MCF 10A (cell line): ENCODE measurements around the gene DSTN. TPM values are rescaled to one million over a fixed set of nuclear protein-coding genes. Genes with fewer than 3 reads are reported as not detected.

Source experiments
- Bru-seq: library from RNA; stranded (reverse); fragments of 400-500 nt; gene quantifications from one replicate; lab custom pipeline; 2021; lab: Mats Ljungman, UMichigan
- BruChase-seq, 2 experiments: library from RNA; stranded (reverse); fragments of 400-500 nt; gene quantifications; one replicate each; lab custom pipeline; 2021; lab: Mats Ljungman, UMichigan
- BruUV-seq: library from RNA; stranded (reverse); fragments of 400-500 nt; replicated peaks from 2 replicates; lab custom pipeline; 2021; lab: Mats Ljungman, UMichigan
- CTCF ChIA-PET: fragments of 300-600 bp; sonication (Branson Sonifier 250); formaldehyde crosslinking; extraction: SDS; loops from one replicate; lab custom pipeline; 2021; ENCODE audit warnings: antibody characterized with exemption, inconsistent platforms; lab: Yijun Ruan, JAX
- POLR2A ChIA-PET: fragments of 300-600, 350-650 bp; sonication (Branson Sonifier 250); formaldehyde crosslinking; extraction: SDS; loops from one replicate; lab custom pipeline; 2020; ENCODE audit warnings: antibody characterized with exemption, inconsistent platforms; lab: Yijun Ruan, JAX
- DNase-seq: peaks from one replicate; pipeline ENCODE4 v3.0.0-alpha.2; 2018; ENCODE audit not compliant: unreplicated experiment
- H3K27ac Mint-ChIP-seq: one replicate; pipeline ENCODE4 v1.8.0; 2022; ENCODE audit warnings: mild to moderate bottlenecking, low read depth, mixed read lengths; ENCODE audit not compliant: unreplicated experiment
- H3K27me3 Mint-ChIP-seq: one replicate; pipeline ENCODE4 v1.8.0; 2022; ENCODE audit warnings: mixed read lengths; ENCODE audit not compliant: insufficient read depth, unreplicated experiment
- H3K36me3 Mint-ChIP-seq: one replicate; pipeline ENCODE4 v1.8.0; 2022; ENCODE audit warnings: mild to moderate bottlenecking, moderate library complexity, mixed read lengths; ENCODE audit not compliant: insufficient read depth, unreplicated experiment
- H3K4me1 Mint-ChIP-seq: one replicate; pipeline ENCODE4 v1.8.0; 2022; ENCODE audit warnings: mixed read lengths; ENCODE audit not compliant: insufficient read depth, unreplicated experiment
- H3K4me3 Mint-ChIP-seq: one replicate; pipeline ENCODE4 v1.8.0; 2022; ENCODE audit warnings: mild to moderate bottlenecking, moderate library complexity, mixed read lengths; ENCODE audit not compliant: unreplicated experiment
- H3K9me3 Mint-ChIP-seq: one replicate; pipeline ENCODE4 v1.8.0; 2022; ENCODE audit warnings: mixed read lengths; ENCODE audit not compliant: unreplicated experiment
- CTCF ChIP-seq: fragments of 200-600 bp; IDR thresholded peaks from one replicate; pipeline ENCODE4 v1.8.0; 2022; ENCODE audit warnings: antibody characterized with exemption, mild to moderate bottlenecking; ENCODE audit not compliant: unreplicated experiment
- intact Hi-C: fragments of 100-400 bp; cut with micrococcal nuclease; formaldehyde crosslinking; loops from 2 replicates; pipeline ENCODE4 v1.14.1; 2022
- long read RNA-seq: library from polyadenylated mRNA; stranded (forward); transcript quantifications from one replicate; pipeline ENCODE4 v2.0.0, GENCODE V29; 2022
- total RNA-seq: library from RNA; stranded (reverse); gene quantifications from 2 replicates; pipeline ENCODE4 v1.2.3, GENCODE V29; 2022

The DSTN gene
- total RNA-seq, result 217 and 280 TPM in 2 replicates
- percentile 94 among the genes with signal in this experiment for Bru-seq, nascent RNA
- BruChase-seq, experiment 1, labeled RNA remaining after a 6-hour chase, result percentile 93 among the genes with signal in this experiment
- percentile 87 among the genes with signal in this experiment for BruChase-seq, experiment 2, labeled RNA remaining after a 2-hour chase
- long read RNA-seq, transcript DSTN-203 (5 exons, 1,853 nt), result minor isoform, 13 of 841 reads
- long read RNA-seq, transcript DSTN-201 (4 exons, 3,617 nt), result major isoform, 750 of 841 reads
- long read RNA-seq, partial matches to known transcripts, result 67 of 841 reads
- long read RNA-seq, other reads (novel, unspliced or antisense), result 11 of 841 reads

- H3K36me3 Mint-ChIP-seq, result peaks cover 17% of the 10 kb centered on the region
- H3K4me3 Mint-ChIP-seq, result peak within 1 kb of the TSS; percentile 94
- peak within 1 kb of the TSS; percentile 99 for H3K27ac Mint-ChIP-seq
- DNase-seq, result peak; percentile 94
- POLR2A ChIA-PET, result interaction anchor here (0.6 to 8.7 kb wide), 36 partner anchors 10 to 995 kb away, joined by 3 to 348 read pairs (median 6); partner anchors contain the start of genes BFSP1, MGME1, RRBP1 and SNX5
- BruUV-seq, result no TSS peak
- H3K4me1 Mint-ChIP-seq, result peaks cover 37% of the 10 kb centered on the region
- H3K27me3 Mint-ChIP-seq, result no peaks in the 10 kb centered on the region
- no peaks in the 10 kb centered on the region for H3K9me3 Mint-ChIP-seq
- intact Hi-C loops, result loop anchor here (1.0 to 5.0 kb wide), 5 partner anchors 11 to 65 kb away; no protein-coding TSS in a partner anchor
- CTCF ChIA-PET, result interaction anchor here (0.9 to 6.3 kb wide), 12 partner anchors 11 to 400 kb away, joined by 3 to 75 read pairs (median 11); partner anchors contain the start of gene BFSP1
- no peak for TF ChIP-seq CTCF
Measured at GRCh38 chr20:17569616-17570346, at the start of gene DSTN. Gene DSTN (plus strand): TSS chr20:17570075. CDS start chr20:17570209, 134 bp downstream.

- intact Hi-C loops, result no loop called here
- ChIA-PET CTCF (interaction anchor here (0.6 to 4.1 kb wide), 5 partner anchors 10 to 476 kb away, joined by 3 to 26 read pairs (median 6); partner anchors contain the start of gene BFSP1), POLR2A (no interaction called here)
Measured at GRCh38 chr20:17520583-17520982, 49.3 kb upstream of the DSTN start.

GRCh38 chr20:17522528-17522927 lies 47.3 kb upstream of the DSTN start:
- Mint-ChIP-seq H3K27ac (no peak overlapping the region), H3K9me3 (no peaks in the 10 kb centered on the region), H3K4me3 (no peak overlapping the region), H3K27me3 (no peaks in the 10 kb centered on the region), H3K36me3 (no peaks in the 10 kb centered on the region), H3K4me1 (peaks cover 6% of the 10 kb centered on the region)
- intact Hi-C loops, result no loop called here
- no TSS peak for BruUV-seq
- TF ChIP-seq CTCF, result no peak
- DNase-seq, result no peak
- ChIA-PET CTCF (interaction anchor here (0.6 to 2.2 kb wide), 6 partner anchors 9 to 376 kb away, joined by 3 to 10 read pairs (median 4); no protein-coding TSS in a partner anchor), POLR2A (no interaction called here)

More at GRCh38 chr20:17520583-17520982, 49.3 kb upstream of the DSTN start:
- TF ChIP-seq CTCF, result no peak
- H3K27ac Mint-ChIP-seq, result no peak overlapping the region
- peak; percentile 41 for DNase-seq
- no peaks in the 10 kb centered on the region for H3K9me3 Mint-ChIP-seq
- H3K27me3 Mint-ChIP-seq, result no peaks in the 10 kb centered on the region
- no peaks in the 10 kb centered on the region for H3K36me3 Mint-ChIP-seq
- peaks cover 6% of the 10 kb centered on the region for H3K4me1 Mint-ChIP-seq
- no TSS peak for BruUV-seq
- no peak overlapping the region for H3K4me3 Mint-ChIP-seq
